ENCODE data around the gene GPAM.

Gene GPAM

GRCh38 chr10:112184379-112184778, 814 bp upstream of the GPAM start:
- no peak for DNase-seq (ENCODE audit: extremely low read depth in 1 of 2, low read depth in 1 of 2)

- no peak for DNase-seq (ENCODE audit: extremely low read depth in 1 of 2, low read depth in 1 of 2)
These were observed 447 bp upstream of the GPAM start for GRCh38 chr10:112184052-112184371.

GRCh38 chr10:112182784-112183328, 709 bp downstream of the GPAM start:
- no peak for DNase-seq (ENCODE audit: extremely low read depth in 1 of 2, low read depth in 1 of 2)

GRCh38 chr10:112177247-112177646, 6.3 kb downstream of the GPAM start:
- no peak for DNase-seq (ENCODE audit: extremely low read depth in 1 of 2, low read depth in 1 of 2)

- no peak for DNase-seq (ENCODE audit: extremely low read depth in 1 of 2, low read depth in 1 of 2)
These were observed 7.0 kb downstream of the GPAM start for GRCh38 chr10:112176543-112176942.

- DNase-seq (ENCODE audit: extremely low read depth in 1 of 2, low read depth in 1 of 2) = no peak
These were observed 8.2 kb downstream of the GPAM start for GRCh38 chr10:112175409-112175808.

- no peak for DNase-seq (ENCODE audit: extremely low read depth in 1 of 2, low read depth in 1 of 2)
These were observed 10.4 kb downstream of the GPAM start for GRCh38 chr10:112173206-112173605.

- DNase-seq (ENCODE audit: extremely low read depth in 1 of 2, low read depth in 1 of 2) = no peak
These were observed 14.8 kb downstream of the GPAM start for GRCh38 chr10:112168733-112169132.

GRCh38 chr10:112166800-112167199, 16.8 kb downstream of the GPAM start:
- DNase-seq (ENCODE audit: extremely low read depth in 1 of 2, low read depth in 1 of 2) = no peak

GRCh38 chr10:112161757-112162518, 21.6 kb downstream of the GPAM start:
- DNase-seq (ENCODE audit: extremely low read depth in 1 of 2, low read depth in 1 of 2) = no peak

GRCh38 chr10:112160834-112161233, 22.7 kb downstream of the GPAM start:
- DNase-seq (ENCODE audit: extremely low read depth in 1 of 2, low read depth in 1 of 2) = no peak

GRCh38 chr10:112159469-112159868, 24.1 kb downstream of the GPAM start:
- DNase-seq (ENCODE audit: extremely low read depth in 1 of 2, low read depth in 1 of 2) = no peak

GRCh38 chr10:112151524-112152039, 32.0 kb downstream of the GPAM start:
- no peak for DNase-seq (ENCODE audit: extremely low read depth in 1 of 2, low read depth in 1 of 2)

GRCh38 chr10:112148331-112148730, 35.2 kb downstream of the GPAM start:
- no peak for DNase-seq (ENCODE audit: extremely low read depth in 1 of 2, low read depth in 1 of 2)

GRCh38 chr10:112146799-112147198, 36.8 kb downstream of the GPAM start:
- no peak for DNase-seq (ENCODE audit: extremely low read depth in 1 of 2, low read depth in 1 of 2)

- DNase-seq (ENCODE audit: extremely low read depth in 1 of 2, low read depth in 1 of 2) = no peak
These were observed 38.3 kb downstream of the GPAM start for GRCh38 chr10:112145263-112145662.

GRCh38 chr10:112143420-112143819, 40.1 kb downstream of the GPAM start:
- no peak for DNase-seq (ENCODE audit: extremely low read depth in 1 of 2, low read depth in 1 of 2)

GRCh38 chr10:112141292-112141691, 42.3 kb downstream of the GPAM start:
- no peak for DNase-seq (ENCODE audit: extremely low read depth in 1 of 2, low read depth in 1 of 2)

GRCh38 chr10:112140110-112140970, 43.2 kb downstream of the GPAM start:
- DNase-seq (ENCODE audit: extremely low read depth in 1 of 2, low read depth in 1 of 2) = peak; percentile 30 to 36

- DNase-seq (ENCODE audit: extremely low read depth in 1 of 2, low read depth in 1 of 2) = no peak
These were observed 44.4 kb downstream of the GPAM start for GRCh38 chr10:112139176-112139575.

- peak in 1 of 2 donors; percentile 25 for DNase-seq (ENCODE audit: extremely low read depth in 1 of 2, low read depth in 1 of 2)
These were observed 46.2 kb downstream of the GPAM start for GRCh38 chr10:112137154-112137987.
